Subcutaneous abdominal adipose tissue (tissue), 5 donors: Measurements from ENCODE around the gene HORMAD2.

Source experiments
- H3K27ac ChIP-seq: one replicate; pipeline ENCODE4 v1.7.0; 2013; ENCODE audit warnings: low read depth, mild to moderate bottlenecking, inconsistent platforms, low read length, moderate library complexity
- H3K27me3 ChIP-seq, 5 donors: one replicate each; pipeline ENCODE4 v1.7.0; 2013; ENCODE audit warnings: low read length in 5 of 5, inconsistent platforms in 1 of 5; ENCODE audit not compliant: control insufficient read depth in 5 of 5, insufficient read depth in 4 of 5
- H3K36me3 ChIP-seq, 5 donors: one replicate each; pipeline ENCODE4 v1.7.0; 2013; ENCODE audit warnings: low read length in 5 of 5; ENCODE audit not compliant: control insufficient read depth in 5 of 5, insufficient read depth in 5 of 5
- H3K4me1 ChIP-seq, 5 donors: one replicate each; pipeline ENCODE4 v1.7.0; 2013; ENCODE audit warnings: low read length in 5 of 5, mild to moderate bottlenecking in 3 of 5, moderate library complexity in 1 of 5; ENCODE audit not compliant: control insufficient read depth in 5 of 5, insufficient read depth in 5 of 5
- H3K4me3 ChIP-seq, 5 donors: one replicate each; pipeline ENCODE4 v1.7.0; 2013; ENCODE audit warnings: low read length in 5 of 5, low read depth in 1 of 5
- H3K9ac ChIP-seq, 5 donors: one replicate each; pipeline ENCODE4 v1.7.0; 2013; ENCODE audit warnings: low read length in 5 of 5, mild to moderate bottlenecking in 4 of 5, moderate library complexity in 3 of 5
- H3K9me3 ChIP-seq, 5 donors: one replicate each; pipeline ENCODE4 v1.7.0; 2013; ENCODE audit warnings: low read length in 5 of 5; ENCODE audit not compliant: control insufficient read depth in 5 of 5
- donor health status: healthy.
- donor health status: healthy.
- donor health status: healthy.
- donor health status: healthy.
- donor health status: healthy.

HORMAD2 gene

GRCh38 chr22:30201945-30202344 is 121.7 kb downstream of the HORMAD2 start:
- Histone ChIP-seq H3K4me1 (peaks cover 16 to 31% (median 26%) of the 10 kb centered on the region in 5 donors), H3K9me3 (no peaks in the 10 kb centered on the region), H3K27ac (no peak overlapping the region), H3K27me3 (peaks cover 0 to 13% (median 10%) of the 10 kb centered on the region in 5 donors), H3K9ac (no peak overlapping the region), H3K36me3 (no peaks in the 10 kb centered on the region), H3K4me3 (no peak overlapping the region)

GRCh38 chr22:30202531-30203006 is 122.3 kb downstream of the HORMAD2 start:
- Histone ChIP-seq H3K9me3 (no peaks in the 10 kb centered on the region), H3K27me3 (peaks cover 0 to 17% (median 10%) of the 10 kb centered on the region in 5 donors), H3K36me3 (no peaks in the 10 kb centered on the region), H3K4me3 (no peak overlapping the region), H3K27ac (no peak overlapping the region), H3K4me1 (peaks cover 16 to 31% (median 24%) of the 10 kb centered on the region in 5 donors), H3K9ac (no peak overlapping the region)

GRCh38 chr22:30204015-30204741 is 123.9 kb downstream of the HORMAD2 start:
- no peaks in the 10 kb centered on the region for H3K9me3 ChIP-seq
- no peaks in the 10 kb centered on the region for H3K36me3 ChIP-seq
- H3K27ac ChIP-seq = peak overlapping the region; percentile 62
- peaks cover 0 to 30% (median 11%) of the 10 kb centered on the region in 5 donors for H3K27me3 ChIP-seq
- H3K4me1 ChIP-seq = peaks cover 16 to 39% (median 33%) of the 10 kb centered on the region in 5 donors
- H3K4me3 ChIP-seq = no peak overlapping the region
- H3K9ac ChIP-seq = peak overlapping the region in 2 of 5 donors; percentile 17 to 37

DNA sequence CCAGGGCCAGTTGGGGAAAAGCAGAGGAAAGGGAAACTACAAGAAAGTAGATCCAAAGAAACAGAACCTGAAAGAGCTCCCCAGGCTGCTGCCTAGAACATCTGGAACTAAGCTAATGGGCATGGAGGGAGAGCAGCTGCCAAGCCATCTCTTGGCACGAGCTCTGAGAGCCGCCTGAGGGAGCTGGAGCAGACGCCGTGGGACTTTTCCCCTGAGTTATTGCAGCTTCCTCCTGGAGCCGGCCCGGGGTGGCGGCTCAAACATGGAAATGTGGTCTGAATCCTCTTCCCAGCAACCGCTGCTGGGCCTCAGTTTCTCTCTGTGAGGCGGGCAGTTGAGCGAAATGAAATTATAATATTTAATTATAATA is 124.5 kb downstream of the HORMAD2 start:
- Histone ChIP-seq H3K27ac (peak overlapping the region; percentile 62), H3K4me1 (peaks cover 16 to 39% (median 36%) of the 10 kb centered on the region in 5 donors), H3K9ac (peak overlapping the region in 2 of 5 donors; percentile 17 to 37), H3K27me3 (peaks cover 0 to 35% (median 13%) of the 10 kb centered on the region in 5 donors), H3K36me3 (no peaks in the 10 kb centered on the region), H3K4me3 (no peak overlapping the region), H3K9me3 (no peaks in the 10 kb centered on the region)

DNA sequence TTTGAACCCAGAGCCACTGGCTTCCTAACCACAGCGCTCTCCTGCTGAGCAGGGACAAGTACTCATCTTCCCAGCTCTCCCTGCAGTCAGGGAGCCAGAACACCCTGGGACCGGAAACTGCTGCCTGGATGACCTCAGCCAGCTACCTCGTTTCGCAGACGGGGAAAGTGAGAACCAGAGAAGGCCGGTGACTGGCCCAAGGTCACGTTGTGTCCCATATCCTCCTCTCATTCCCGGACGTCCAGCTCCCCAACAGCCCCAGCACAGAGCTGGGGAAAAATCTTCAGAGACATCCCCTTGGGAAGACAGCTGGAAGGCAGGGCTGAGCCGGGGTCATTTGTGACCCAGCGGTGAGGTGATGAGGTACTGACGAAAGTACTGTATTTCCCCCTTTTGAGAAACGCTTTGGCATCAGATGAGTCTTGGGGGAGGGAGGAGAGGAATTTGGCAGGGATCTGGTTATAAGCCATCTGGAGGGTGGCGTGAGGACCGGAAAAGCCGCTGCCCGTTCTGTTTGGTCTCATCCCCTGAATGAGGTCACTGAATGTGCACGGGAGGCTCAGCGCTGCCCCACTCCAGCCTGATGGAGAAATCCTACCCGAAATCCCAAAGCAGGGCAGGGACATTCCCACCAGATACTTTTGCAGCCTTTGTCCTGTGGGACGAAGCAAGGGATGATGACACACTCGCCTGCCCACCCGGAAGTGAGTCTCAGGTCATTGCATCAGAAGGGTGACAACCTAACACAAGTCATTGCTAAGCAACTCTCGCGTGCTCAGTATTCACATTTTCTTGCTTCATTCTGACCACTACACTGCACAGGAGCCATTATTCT is 125.2 kb downstream of the HORMAD2 start:
- Histone ChIP-seq H3K27ac (peak overlapping the region; percentile 27), H3K36me3 (no peaks in the 10 kb centered on the region)

DNA sequence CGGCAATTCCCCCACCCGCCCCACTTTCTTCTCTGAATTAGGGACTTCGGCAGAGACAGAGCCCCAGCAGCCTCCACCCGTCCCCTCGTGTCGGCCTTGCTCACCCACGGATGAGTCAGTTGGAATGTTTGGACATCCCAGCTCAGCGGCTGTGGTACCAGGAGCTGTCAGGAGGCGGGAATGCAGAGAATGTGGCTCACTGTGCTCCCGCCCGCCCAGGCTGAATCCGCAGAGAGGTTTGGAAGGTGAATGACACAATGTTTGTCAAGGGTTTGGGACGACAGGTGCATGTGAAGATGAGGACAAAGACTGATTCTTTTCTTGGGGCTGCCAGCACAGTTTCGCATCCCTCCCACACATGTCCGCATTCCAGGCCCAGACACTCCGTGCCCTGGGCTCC is 126.7 kb downstream of the HORMAD2 start:
- Histone ChIP-seq H3K27me3 (peaks cover 0 to 42% (median 14%) of the 10 kb centered on the region in 5 donors), H3K9me3 (no peaks in the 10 kb centered on the region), H3K9ac (no peak overlapping the region), H3K27ac (peak overlapping the region; percentile 27), H3K36me3 (no peaks in the 10 kb centered on the region), H3K4me1 (peaks cover 16 to 37% (median 36%) of the 10 kb centered on the region in 5 donors), H3K4me3 (no peak overlapping the region)

More for the DNA sequence above, 125.2 kb downstream of the HORMAD2 start:
- peaks cover 16 to 39% (median 36%) of the 10 kb centered on the region in 5 donors for H3K4me1 ChIP-seq
- H3K27me3 ChIP-seq = peaks cover 0 to 39% (median 14%) of the 10 kb centered on the region in 5 donors
- peak overlapping the region in 3 of 5 donors; percentile 13 to 27 (median 13) for H3K4me3 ChIP-seq
- H3K9ac ChIP-seq = peak overlapping the region in 2 of 5 donors; percentile 17 to 73
- H3K9me3 ChIP-seq = no peaks in the 10 kb centered on the region

DNA sequence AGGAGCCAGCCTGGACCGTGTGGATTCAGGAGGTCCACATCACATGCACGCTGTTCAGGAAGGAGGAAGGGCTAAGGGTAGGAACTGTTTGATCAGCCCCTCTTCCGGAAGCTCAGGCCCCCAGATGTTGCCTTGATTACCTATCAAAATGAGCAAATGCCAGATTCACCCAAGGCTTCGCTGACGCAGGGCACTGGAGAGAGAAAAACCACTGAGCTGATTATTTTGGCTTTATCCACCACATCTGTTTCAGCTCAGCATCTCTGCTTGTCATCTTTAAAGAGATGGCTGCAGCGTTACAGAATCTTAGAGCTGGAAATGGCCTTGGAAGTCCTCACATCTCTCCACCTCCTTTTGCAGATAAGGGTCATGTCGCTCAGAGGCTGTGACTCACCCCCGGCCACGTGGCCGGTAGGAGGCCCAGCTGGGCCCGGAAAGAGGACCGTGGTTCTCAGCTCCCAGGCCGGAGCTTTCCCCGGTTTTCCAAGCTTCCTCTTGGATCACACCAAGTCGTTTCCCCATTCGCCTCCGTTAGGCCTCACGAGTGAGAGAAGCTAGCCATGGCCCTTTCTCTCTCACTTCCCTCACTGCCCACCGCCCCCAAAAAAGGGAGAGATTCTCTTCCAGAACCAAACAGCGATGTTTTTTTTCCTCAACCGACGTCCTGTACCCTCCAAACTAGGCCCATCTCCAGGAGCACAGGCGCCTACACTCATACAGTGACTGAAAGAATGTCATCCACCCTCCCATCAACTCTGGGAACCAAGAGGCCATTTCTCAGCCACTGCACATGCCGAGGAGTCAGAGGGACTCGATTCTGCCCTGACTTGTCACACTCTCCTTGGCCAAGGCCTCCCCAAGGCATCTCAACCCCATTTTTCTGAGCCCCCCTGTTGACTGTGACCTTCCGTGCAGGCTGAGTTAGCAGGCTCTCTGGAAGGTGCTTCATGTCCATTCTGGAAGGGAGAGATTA is 128.7 kb downstream of the HORMAD2 start:
- Histone ChIP-seq H3K4me1 (peaks cover 19 to 52% (median 44%) of the 10 kb centered on the region in 5 donors), H3K9me3 (no peaks in the 10 kb centered on the region), H3K27ac (peak overlapping the region; percentile 77), H3K4me3 (no peak overlapping the region), H3K36me3 (no peaks in the 10 kb centered on the region), H3K27me3 (peaks cover 0 to 46% (median 15%) of the 10 kb centered on the region in 5 donors), H3K9ac (no peak overlapping the region)

DNA sequence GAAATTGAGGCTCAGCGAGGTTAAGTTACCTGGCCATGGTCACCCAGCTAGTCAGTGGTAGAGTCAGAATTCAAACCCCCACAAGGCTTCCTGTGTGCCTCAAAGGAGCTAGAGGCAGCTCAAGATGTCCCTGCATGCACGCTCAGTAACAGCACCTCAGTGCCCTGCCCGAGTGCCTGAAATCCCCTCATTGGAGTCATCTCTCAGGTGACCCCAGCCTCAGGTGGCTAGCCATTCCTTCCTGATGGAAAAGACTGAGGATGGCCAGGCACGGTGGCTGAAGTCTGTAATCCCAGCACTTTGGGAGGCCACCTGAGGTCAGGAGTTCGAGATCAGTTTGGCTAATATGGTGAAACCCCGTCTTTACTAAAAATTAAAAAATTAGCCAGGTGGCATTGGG is 129.4 kb downstream of the HORMAD2 start:
- Histone ChIP-seq H3K9ac (no peak overlapping the region), H3K4me3 (no peak overlapping the region), H3K36me3 (no peaks in the 10 kb centered on the region), H3K27ac (peak overlapping the region; percentile 77), H3K4me1 (peaks cover 17 to 48% (median 40%) of the 10 kb centered on the region in 5 donors), H3K27me3 (peaks cover 0 to 47% (median 15%) of the 10 kb centered on the region in 5 donors), H3K9me3 (no peaks in the 10 kb centered on the region)

DNA sequence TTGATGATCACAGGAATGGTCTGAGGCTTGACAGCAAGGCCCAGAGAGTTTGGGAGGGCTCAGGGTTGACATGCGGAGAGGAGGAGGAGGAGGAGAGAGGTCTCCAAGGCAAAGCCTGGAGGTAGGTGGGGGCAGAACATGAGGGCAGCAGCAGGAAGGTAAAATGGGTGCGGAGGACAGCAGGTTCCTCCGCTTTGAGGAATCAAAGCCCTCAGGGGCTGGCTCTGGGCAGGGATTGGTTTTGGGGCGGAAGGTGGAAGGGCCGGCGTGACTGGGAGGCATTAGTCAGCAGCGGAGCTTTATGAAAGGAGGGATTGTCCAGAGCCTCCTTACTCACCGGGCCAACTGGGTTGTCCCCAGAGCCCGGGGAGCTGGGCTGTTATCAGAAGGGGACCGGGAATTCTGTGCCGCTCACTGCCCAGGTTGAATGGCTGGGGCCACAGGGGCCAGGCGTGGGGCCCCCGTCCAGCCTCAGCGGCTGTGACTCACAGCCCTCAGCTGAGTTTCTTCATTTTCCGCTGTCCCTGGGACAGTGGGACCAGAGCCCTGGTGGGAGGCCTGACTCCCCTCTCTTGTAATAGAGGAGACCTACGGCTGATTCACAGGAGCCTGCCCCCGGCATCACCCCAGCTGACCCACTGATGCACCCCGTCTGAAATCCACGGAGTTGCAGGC is 130.1 kb downstream of the HORMAD2 start:
- Histone ChIP-seq H3K4me1 (peaks cover 9 to 40% (median 33%) of the 10 kb centered on the region in 5 donors), H3K9me3 (no peaks in the 10 kb centered on the region), H3K27ac (no peak overlapping the region), H3K27me3 (peaks cover 0 to 51% (median 18%) of the 10 kb centered on the region in 5 donors), H3K9ac (no peak overlapping the region), H3K4me3 (no peak overlapping the region), H3K36me3 (no peaks in the 10 kb centered on the region)
